Fibroblast of lung (primary cell): ENCODE measurements around the gene UGT1A3.
"Not testable (repeated sequence)": the region's sequence is repeated elsewhere in the genome, so short reads cannot be mapped to it uniquely, and the experiment has no call there.

Source experiments
- CTCF ChIP-seq, 2 donors: IDR thresholded peaks in 1 of 2; conservative IDR thresholded peaks in 1 of 2; 1 replicate in 1 of 2; 2 replicates in 1 of 2; pipeline ENCODE4 v1.5.1; 2011 to 2012; ENCODE audit warnings: low read length in 2 of 2, control low read depth in 1 of 2, inconsistent platforms in 1 of 2, low read depth in 1 of 2, mild to moderate bottlenecking in 1 of 2
- EZH2 ChIP-seq: IDR thresholded peaks from 2 replicates; pipeline ENCODE4 v1.5.1; 2012; ENCODE audit warnings: low read length, control low read depth, mild to moderate bottlenecking; ENCODE audit errors: missing control alignments

- TF ChIP-seq CTCF (conservative IDR thresholded peaks at IDR 0.05 in 1 of 2, IDR thresholded peaks at IDR 0.05 in 1 of 2; ENCODE audit: low read depth in 1 of 2, low read length in 2 of 2); EZH2: not testable (repeated sequence)
These were observed 8.2 kb downstream of the UGT1A3 start for GRCh38 chr2:233736868-233737653.
